Measurements from ENCODE around the gene PRADC1. TPM values are rescaled to one million over a fixed set of nuclear protein-coding genes. Genes with fewer than 3 reads are reported as not detected.

Gene PRADC1
- total and polyA plus RNA-seq, 2 experiments from 2014 or later, result 6.5 to 8.3 TPM

GRCh38 chr2:73214120-73215035 lies 18.7 kb downstream of the PRADC1 start, which contains the start of gene SMYD5:
Gene SMYD5, plus strand, starts transcription at chr2:73214245. Its CDS starts 22 bp downstream, at chr2:73214267.
- Histone ChIP-seq H3K9me2 (ENCODE audit: insufficient read depth) (no peaks in the 10 kb centered on the region), H3K27me3 (ENCODE audit: insufficient read depth) (no peaks in the 10 kb centered on the region), H3K79me2 (replicated peaks; ENCODE audit: insufficient read depth) (peaks cover 40% of the 10 kb centered on the region), H3K4me3 (peak within 1 kb of the TSS; percentile 83), H3K27ac (ENCODE audit: low read depth) (0 out of 2 replicates have a peak within 1 kb of the TSS, but pooled peaks have one; percentile 48), H3K4me2 (peak within 1 kb of the TSS; percentile 79), H3F3A (replicated peaks; ENCODE audit: low read depth) (no peaks in the 10 kb centered on the region), H4K20me1 (replicated peaks; ENCODE audit: insufficient read depth) (peaks cover 10% of the 10 kb centered on the region), H3K4me1 (ENCODE audit: insufficient read depth) (peaks cover 11% of the 10 kb centered on the region), H3K36me3 (ENCODE audit: insufficient read depth) (no peaks in the 10 kb centered on the region), H2AFZ (peak within 1 kb of the TSS; percentile 98)
- H3K9me3 Mint-ChIP-seq, result no peaks in the 10 kb centered on the region
- H3K4me3 Mint-ChIP-seq, result peak within 1 kb of the TSS; percentile 91
- DNase-seq (ENCODE audit: low spot score), result peak; percentile 94
- peak; percentile 86 for ATAC-seq
- peak; percentile 95 for TF ChIP-seq POLR2AphosphoS5 (IDR thresholded peaks at IDR 0.05; ENCODE audit: low read depth)
- no peak for TF ChIP-seq CREB1 (CRISPR knock-in tag; IDR thresholded peaks at IDR 0.05; ENCODE audit: low read depth)
- H3K4me1 Mint-ChIP-seq, result peaks cover 28% of the 10 kb centered on the region
- H3K27me3 Mint-ChIP-seq (ENCODE audit: insufficient read depth, low read depth, poor library complexity), result peaks cover 5% of the 10 kb centered on the region
- H3K36me3 Mint-ChIP-seq (ENCODE audit: low read depth), result peaks cover 3% of the 10 kb centered on the region; the same call in 1 of the 3 replicates
- peak within 1 kb of the TSS; percentile 87 for H3K27ac Mint-ChIP-seq

- Histone ChIP-seq H2AFZ (no peak overlapping the region), H4K20me1 (replicated peaks; ENCODE audit: insufficient read depth) (peaks cover 7% of the 10 kb centered on the region), H3K79me2 (replicated peaks; ENCODE audit: insufficient read depth) (peaks cover 32% of the 10 kb centered on the region), H3K27ac (ENCODE audit: low read depth) (no peak overlapping the region), H3K4me3 (no peak overlapping the region), H3K36me3 (ENCODE audit: insufficient read depth) (no peaks in the 10 kb centered on the region), H3K9me2 (ENCODE audit: insufficient read depth) (no peaks in the 10 kb centered on the region), H3K4me1 (ENCODE audit: insufficient read depth) (peaks cover 11% of the 10 kb centered on the region), H3F3A (replicated peaks; ENCODE audit: low read depth) (no peaks in the 10 kb centered on the region), H3K4me2 (peak overlapping the region; percentile 79; the same call in 1 of the 2 replicates), H3K27me3 (ENCODE audit: insufficient read depth) (peaks cover 3% of the 10 kb centered on the region; the same call in 1 of the 2 replicates)
- Mint-ChIP-seq H3K36me3 (ENCODE audit: low read depth) (no peaks in the 10 kb centered on the region), H3K27ac (no peak overlapping the region), H3K4me1 (peaks cover 25% of the 10 kb centered on the region), H3K9me3 (no peaks in the 10 kb centered on the region), H3K4me3 (no peak overlapping the region), H3K27me3 (ENCODE audit: insufficient read depth, low read depth, poor library complexity) (peaks cover 5% of the 10 kb centered on the region)
- peak; percentile 90 to 95 for TF ChIP-seq CTCF (conservative IDR thresholded peaks at IDR 0.05; ENCODE audit: low read depth in 2 of 2)
- TF ChIP-seq ZNF462 (CRISPR knock-in tag; IDR thresholded peaks at IDR 0.05), result no peak
- DNase-seq (ENCODE audit: low spot score) (peak; percentile 90), ATAC-seq (peak; percentile 83)
Observed at GRCh38 chr2:73212448-73213176, 20.4 kb downstream of the PRADC1 start.

Data from GM23338 (cell line).